Stimulated activated naive CD8-positive, alpha-beta T cell treated with anti-CD3 and anti-CD28 coated beads, Interleukin-15, Interleukin-2, amounts not matched to agents 100 ng/mL and 50 ng/mL, for 24 hours (primary cell): ENCODE measurements around the gene TLCD3B.
"Not testable (repeated sequence)": the region's sequence is repeated elsewhere in the genome, so short reads cannot be mapped to it uniquely, and the experiment has no call there.

Experiments
- H3K27ac Mint-ChIP-seq: one replicate; pipeline ENCODE4 v1.8.0; 2021; ENCODE audit warnings: mild to moderate bottlenecking, mixed read lengths
- H3K27me3 Mint-ChIP-seq: one replicate; pipeline ENCODE4 v1.8.0; 2021; ENCODE audit warnings: mixed read lengths
- H3K36me3 Mint-ChIP-seq: one replicate; pipeline ENCODE4 v1.8.0; 2021; ENCODE audit warnings: low read depth, mixed read lengths
- H3K4me1 Mint-ChIP-seq: one replicate; pipeline ENCODE4 v1.8.0; 2021; ENCODE audit warnings: low read depth, mixed read lengths
- H3K4me3 Mint-ChIP-seq: one replicate; pipeline ENCODE4 v1.8.0; 2021; ENCODE audit warnings: mild to moderate bottlenecking, mixed read lengths
- H3K9me3 Mint-ChIP-seq: one replicate; pipeline ENCODE4 v1.8.0; 2021; ENCODE audit warnings: mixed read lengths

The TLCD3B gene

DNA sequence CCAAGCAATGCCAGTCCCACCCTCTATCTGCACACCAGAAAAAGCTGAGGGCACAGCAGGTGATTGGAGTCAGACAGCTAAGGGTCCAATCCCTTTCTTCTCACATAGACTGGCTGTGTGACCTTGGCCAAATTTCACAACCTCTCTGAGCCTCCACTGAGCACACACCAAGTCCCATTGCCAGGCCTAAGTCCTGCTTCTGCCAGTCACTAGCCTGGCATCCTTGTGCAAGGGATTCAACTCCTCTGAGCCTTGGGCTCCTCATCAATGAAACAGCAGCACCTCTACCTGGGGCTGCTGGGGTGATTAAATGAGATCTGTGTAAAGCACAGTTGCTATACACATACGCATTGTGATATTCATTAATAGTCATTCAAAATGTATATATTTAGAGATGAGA, 15.5 kb upstream of the TLCD3B start:
- Mint-ChIP-seq H3K4me3 (no peak overlapping the region), H3K4me1 (peaks cover 2% of the 10 kb centered on the region), H3K27ac (no peak overlapping the region), H3K36me3 (no peaks in the 10 kb centered on the region), H3K9me3 (no peaks in the 10 kb centered on the region), H3K27me3 (no peaks in the 10 kb centered on the region)

DNA sequence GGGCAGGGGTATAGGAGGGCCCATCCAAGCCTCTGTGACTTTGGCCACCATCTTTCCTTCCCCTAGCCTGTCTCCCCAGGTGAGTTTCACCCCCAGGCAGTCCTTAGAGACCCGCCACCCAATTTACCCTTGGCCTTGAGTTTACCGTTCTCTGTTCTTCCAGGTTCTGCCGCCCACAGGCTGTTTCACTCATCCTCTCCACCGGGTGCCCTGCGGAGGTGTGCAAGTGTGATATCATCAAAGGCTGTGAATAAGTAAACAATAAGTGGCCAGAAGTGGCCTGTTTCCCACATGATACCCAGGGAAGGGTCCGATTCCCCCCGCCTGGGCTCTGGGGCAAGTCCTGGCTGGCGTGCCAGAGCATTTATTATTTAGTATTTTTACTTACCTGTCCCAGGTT, 15.1 kb upstream of the TLCD3B start:
- Mint-ChIP-seq H3K4me3 (no peak overlapping the region), H3K27ac (no peak overlapping the region), H3K9me3 (no peaks in the 10 kb centered on the region), H3K36me3 (no peaks in the 10 kb centered on the region), H3K27me3 (no peaks in the 10 kb centered on the region), H3K4me1 (no peaks in the 10 kb centered on the region)

DNA sequence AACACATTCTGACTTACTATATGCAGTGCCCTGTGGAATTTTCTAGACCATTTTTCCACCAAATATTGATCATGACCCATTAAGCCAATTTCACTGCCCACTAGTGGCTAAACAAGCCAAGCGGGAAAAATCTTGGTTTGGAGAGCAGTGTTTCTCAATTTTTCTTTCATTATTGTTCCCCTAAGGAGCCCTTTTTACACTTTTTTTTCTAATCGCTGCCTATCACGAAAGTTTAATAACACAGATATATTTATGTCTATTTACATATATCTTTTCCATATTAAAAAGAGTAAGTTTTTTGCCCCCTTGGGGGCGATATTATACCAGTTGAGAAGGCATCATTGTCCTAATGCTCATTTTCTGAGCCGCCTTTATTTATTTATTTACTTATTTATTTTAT, 10.8 kb upstream of the TLCD3B start:
- Mint-ChIP-seq H3K27ac (no peak overlapping the region), H3K9me3 (no peaks in the 10 kb centered on the region), H3K4me3 (no peak overlapping the region), H3K27me3 (peaks cover 7% of the 10 kb centered on the region), H3K4me1 (no peaks in the 10 kb centered on the region), H3K36me3 (no peaks in the 10 kb centered on the region)

DNA sequence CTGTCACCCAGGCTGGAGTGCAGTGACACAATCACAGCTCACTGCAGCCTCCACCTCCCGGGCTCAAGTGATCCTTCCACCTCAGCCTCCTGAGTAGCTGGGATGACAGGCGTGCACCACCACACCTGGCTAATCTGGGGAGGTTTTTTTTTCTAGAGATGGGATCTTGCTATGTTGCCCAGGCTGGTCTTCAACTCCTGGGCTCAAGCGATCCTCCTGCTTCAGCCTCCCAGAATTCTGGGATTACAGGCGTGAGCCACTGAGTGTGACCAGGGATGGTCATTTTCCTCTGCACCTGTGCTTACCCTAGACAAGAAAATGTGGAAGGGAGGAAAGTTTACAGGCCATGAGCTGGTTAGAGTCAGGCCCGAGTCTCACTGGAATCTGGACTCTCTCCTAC, 9.6 kb upstream of the TLCD3B start:
- not testable (repeated sequence) for H3K27me3 Mint-ChIP-seq

DNA sequence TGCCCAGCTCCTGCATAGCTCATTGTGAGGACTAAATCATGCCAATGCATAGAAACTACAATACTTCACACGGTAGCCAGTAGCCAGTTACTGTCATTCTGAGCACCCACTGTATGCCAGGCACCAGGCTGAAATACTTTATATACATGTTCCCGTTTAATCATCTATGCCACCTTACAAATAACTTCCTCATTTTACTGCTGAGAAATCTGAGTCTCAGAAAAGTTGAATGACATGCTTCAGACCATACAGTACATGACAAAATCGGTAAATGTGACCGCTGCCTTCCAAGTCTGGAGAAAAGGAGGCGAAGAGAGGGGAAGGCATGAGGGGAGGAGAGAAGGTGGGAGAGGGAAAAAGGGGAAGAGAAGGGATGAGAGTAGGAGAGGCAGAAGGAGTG, 9.2 kb upstream of the TLCD3B start:
- no peak overlapping the region for H3K27ac Mint-ChIP-seq
- H3K9me3 Mint-ChIP-seq = no peaks in the 10 kb centered on the region
- peaks cover 10% of the 10 kb centered on the region for H3K27me3 Mint-ChIP-seq
- no peak overlapping the region for H3K4me3 Mint-ChIP-seq
- no peaks in the 10 kb centered on the region for H3K4me1 Mint-ChIP-seq
- no peaks in the 10 kb centered on the region for H3K36me3 Mint-ChIP-seq

More for the DNA sequence above, 9.6 kb upstream of the TLCD3B start:
- not testable (repeated sequence) for H3K4me3 Mint-ChIP-seq, H3K4me1 Mint-ChIP-seq, H3K36me3 Mint-ChIP-seq, H3K27ac Mint-ChIP-seq, H3K9me3 Mint-ChIP-seq

DNA sequence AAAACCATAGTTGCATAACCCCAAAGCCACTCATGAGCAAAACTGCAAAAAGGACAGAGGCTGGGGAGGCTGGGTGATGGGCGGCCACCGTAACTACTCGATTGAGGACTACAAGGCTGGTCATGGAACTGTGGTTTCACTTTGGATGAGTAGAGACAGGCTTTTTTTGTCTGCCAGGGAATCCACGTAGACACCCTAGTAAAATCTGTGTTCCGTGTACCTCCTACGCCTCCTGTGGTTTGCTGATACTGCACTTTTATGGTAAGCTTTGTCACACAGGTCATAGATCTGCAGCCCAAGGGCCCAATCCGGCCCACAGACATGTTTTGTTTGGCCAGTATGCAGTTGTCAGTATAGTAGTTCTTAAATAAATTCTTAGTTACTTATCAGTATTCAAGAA, 2.2 kb upstream of the TLCD3B start:
- Mint-ChIP-seq H3K27ac (no peak overlapping the region), H3K36me3 (no peaks in the 10 kb centered on the region), H3K27me3 (peaks cover 42% of the 10 kb centered on the region), H3K4me3 (no peak overlapping the region), H3K9me3 (no peaks in the 10 kb centered on the region), H3K4me1 (peaks cover 7% of the 10 kb centered on the region)

DNA sequence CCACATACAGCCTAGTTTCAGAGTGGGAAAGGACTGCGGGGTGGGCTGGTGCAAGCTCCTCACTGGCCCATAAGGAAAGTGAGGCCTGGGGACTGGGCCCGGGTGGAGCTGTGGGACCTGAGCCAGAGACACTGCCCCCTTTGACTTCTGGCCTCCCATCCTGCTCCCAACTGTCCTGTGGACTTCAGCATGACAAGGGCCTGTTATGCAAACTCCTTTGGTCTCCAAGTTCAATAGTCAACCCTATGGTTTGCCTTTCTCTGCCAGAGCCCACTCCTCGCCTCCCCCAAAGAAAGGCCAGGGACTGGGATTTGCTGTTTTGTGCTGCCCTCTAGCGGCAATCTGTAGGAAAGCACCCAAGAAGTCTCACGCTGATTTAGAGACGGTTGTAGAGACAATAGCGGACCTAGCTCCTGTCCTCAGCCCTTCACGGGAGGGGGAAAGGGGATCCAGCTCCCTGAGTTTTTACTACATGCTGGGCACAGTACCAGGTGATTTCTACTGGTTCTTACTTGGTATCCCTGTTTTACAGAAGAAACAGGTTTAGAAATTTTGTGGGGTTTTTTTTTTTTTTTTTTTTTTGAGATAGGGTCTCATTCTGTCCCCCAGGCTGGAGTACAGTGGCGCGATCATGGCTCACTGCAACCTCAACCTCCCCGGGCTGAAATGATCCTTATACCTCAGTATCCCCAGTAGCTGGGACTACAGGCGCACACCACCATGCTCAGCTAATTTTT, 1.2 kb upstream of the TLCD3B start:
- Mint-ChIP-seq H3K36me3 (no peaks in the 10 kb centered on the region), H3K27ac (no peak overlapping the region), H3K27me3 (peaks cover 49% of the 10 kb centered on the region), H3K4me3 (no peak overlapping the region), H3K4me1 (peaks cover 7% of the 10 kb centered on the region), H3K9me3 (no peaks in the 10 kb centered on the region)

DNA sequence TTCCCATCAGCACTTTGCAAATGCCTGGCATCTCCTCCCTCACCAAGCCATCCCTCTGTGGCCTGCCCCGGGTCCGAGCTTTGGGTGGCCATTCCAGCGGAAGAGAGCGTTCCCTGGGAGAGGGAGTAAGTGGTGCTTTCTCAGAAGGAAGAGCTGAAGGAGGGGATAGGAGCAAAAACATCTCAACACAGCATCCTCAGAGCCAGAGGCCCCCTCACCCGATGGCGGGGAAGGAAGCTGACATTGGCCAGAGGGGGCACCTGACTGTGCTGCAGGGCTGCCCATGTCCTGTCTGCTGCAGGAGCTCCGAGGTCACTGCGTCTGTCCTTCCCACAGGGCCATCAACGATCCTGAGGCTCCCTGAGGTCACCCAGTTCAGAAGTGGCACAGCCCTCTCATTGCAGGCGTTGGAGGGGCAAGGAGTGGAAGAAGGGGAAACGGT, 427 bp upstream of the TLCD3B start:
- Mint-ChIP-seq H3K4me3 (no peak overlapping the region), H3K9me3 (no peaks in the 10 kb centered on the region)

DNA sequence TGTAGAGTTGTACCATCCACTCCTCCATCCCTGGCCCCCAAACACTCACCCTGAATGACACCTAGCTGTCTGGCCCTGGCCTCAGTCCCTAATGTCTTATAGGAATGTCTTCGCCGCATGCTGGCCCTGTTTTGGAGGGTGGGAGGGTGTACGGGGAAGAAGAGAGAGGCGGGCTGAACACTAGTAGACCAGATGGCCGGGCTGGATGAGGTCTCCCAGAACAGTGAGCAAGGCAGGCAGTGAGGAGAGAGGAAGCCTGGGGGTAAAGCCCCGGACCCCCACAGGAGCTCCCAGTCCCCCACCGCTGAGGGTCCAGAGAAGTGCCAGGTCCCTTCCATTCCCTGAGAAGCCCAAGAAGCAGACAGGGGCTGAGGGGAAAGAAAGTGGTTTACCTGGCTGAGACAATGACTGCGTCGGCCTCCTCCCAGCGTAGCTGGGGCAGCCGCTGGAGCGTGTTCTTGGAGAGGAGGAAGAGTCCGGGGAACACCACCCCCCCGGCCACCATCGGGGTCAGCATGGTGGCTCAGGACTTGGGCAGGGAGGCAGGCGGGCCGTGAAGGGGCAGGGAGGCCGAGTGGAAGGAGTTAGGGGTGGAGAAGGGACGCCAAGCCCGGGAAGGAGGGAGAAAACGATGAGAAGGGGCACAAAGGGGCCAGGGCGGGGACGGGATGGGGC, 923 bp downstream of the TLCD3B start:
- Mint-ChIP-seq H3K9me3 (no peaks in the 10 kb centered on the region), H3K4me1 (peaks cover 7% of the 10 kb centered on the region), H3K27ac (no peak overlapping the region), H3K36me3 (no peaks in the 10 kb centered on the region), H3K4me3 (no peak overlapping the region), H3K27me3 (peaks cover 52% of the 10 kb centered on the region)

More for the DNA sequence above, 427 bp upstream of the TLCD3B start:
- Mint-ChIP-seq H3K4me1 (peaks cover 7% of the 10 kb centered on the region), H3K27ac (no peak overlapping the region), H3K36me3 (no peaks in the 10 kb centered on the region), H3K27me3 (peaks cover 56% of the 10 kb centered on the region)

DNA sequence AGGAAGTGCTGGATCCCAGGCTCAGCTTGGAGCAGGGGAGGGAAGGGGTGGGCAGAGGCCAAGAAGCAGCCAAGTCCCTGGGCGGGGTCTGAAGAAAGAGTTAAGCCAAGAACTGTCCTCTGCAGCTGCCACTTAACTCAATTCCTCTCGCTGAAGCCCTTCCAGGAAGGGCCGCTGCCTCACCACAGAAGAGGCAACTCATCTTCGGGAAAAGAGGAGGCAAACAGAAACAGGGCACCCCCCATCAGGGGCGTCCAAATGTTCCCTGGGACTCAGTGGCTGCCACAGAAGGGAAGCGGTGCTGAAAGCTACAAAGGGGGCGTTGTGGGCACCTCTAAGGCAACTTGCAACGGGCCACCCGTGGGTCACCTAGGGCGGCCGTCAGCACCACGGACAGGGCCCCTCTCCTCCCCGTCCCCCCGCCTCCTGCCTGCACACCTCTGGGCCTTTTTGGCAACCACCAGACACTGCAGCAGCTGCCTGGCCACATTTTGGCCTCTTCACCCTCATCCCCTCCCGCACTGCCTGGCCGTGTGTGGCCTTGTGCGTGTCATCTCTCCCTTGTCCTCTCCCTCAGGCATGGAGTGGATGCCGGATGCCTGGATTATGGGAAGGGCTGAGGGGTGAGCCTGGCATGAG, 2.5 kb downstream of the TLCD3B start:
- Mint-ChIP-seq H3K36me3 (no peaks in the 10 kb centered on the region), H3K9me3 (no peaks in the 10 kb centered on the region), H3K27me3 (peaks cover 46% of the 10 kb centered on the region), H3K4me1 (peaks cover 4% of the 10 kb centered on the region), H3K27ac (no peak overlapping the region), H3K4me3 (no peak overlapping the region)

DNA sequence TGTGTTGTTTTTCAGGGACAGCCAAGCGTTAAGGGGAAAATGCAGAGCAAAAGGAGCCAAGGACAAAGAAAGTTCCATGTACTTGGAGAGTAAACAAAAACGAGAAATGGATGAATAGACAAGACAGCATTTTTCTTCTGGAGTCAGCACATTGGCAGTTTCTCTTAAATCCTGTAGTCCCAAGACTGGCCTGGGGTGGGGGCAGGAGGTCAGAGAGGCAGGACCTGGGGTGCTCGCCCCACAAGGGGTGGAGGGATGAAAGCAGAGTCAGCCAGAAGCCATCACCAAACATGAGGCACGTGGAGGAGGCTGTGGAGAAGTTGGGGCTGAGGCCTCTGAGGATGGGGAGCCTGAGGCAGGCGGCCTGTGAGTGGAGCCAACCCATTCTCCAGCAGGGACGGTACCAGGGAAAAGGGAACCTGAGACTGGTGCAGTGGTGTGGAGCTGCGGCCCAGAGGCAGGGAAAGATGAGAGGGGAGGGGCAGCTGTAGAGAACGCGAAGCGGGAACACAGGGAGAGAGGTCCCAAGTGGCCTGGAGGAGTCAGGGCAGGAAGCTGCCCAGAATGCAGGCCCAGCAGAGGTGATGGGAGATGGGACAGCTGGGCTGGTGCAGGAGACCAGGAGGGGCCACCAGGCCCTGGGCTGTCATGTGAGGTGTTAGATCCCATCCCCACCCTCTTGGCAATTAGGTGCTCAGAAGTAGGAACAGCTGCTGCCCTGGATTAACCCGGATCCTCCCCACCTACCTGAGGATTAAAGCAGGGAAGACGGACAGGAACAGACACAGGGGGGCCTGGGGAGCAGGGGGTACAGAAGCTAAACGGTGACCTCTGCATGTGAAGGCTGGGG, 3.3 kb downstream of the TLCD3B start:
- Mint-ChIP-seq H3K4me1 (peaks cover 4% of the 10 kb centered on the region), H3K27me3 (peaks cover 43% of the 10 kb centered on the region), H3K36me3 (no peaks in the 10 kb centered on the region), H3K4me3 (no peak overlapping the region), H3K27ac (no peak overlapping the region), H3K9me3 (no peaks in the 10 kb centered on the region)

DNA sequence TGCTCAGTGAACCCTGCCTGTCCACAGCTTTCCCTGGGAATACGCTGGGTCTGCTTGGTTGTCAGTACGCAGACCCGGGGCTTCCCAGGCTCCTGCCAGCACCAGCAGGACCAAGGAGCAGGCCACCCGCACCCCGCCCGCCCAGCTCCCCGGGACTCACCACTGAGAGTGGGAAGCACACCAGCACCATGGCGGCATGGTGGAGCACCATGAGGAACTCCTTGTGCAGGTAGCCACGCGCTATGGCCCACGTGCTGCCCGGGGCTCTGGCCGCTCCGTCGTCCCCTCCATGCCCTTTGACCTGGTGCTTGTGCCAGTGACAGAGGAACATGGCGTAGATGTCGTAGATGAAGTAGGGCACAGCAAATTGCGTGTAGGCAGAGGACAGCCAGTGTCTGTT, 4.6 kb downstream of the TLCD3B start:
- no peak overlapping the region for H3K27ac Mint-ChIP-seq
- peaks cover 35% of the 10 kb centered on the region for H3K27me3 Mint-ChIP-seq
- no peak overlapping the region for H3K4me3 Mint-ChIP-seq
- no peaks in the 10 kb centered on the region for H3K36me3 Mint-ChIP-seq
- no peaks in the 10 kb centered on the region for H3K9me3 Mint-ChIP-seq
- H3K4me1 Mint-ChIP-seq = peaks cover 2% of the 10 kb centered on the region

DNA sequence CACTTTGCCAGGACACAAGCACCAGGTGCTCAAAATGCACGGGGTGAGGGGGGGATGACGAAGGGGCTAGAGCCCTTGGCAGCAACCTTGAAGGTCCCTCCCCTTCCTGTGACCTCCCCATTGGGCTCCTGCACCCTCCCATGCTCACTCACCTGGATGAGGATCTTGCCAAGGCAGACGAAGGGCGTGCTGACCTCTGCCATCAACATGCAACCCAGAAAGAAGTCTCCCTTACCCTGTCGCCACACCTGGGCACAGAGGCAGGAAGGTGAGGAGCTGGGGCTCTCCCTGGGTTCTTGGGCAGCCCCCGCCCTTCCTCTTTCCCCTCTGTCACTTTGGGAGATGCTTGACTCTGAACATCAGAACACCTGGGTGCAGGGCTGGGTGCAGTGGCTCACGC, 5.5 kb downstream of the TLCD3B start:
- H3K4me3 Mint-ChIP-seq = no peak overlapping the region
- H3K27me3 Mint-ChIP-seq = peaks cover 36% of the 10 kb centered on the region
- H3K4me1 Mint-ChIP-seq = peaks cover 11% of the 10 kb centered on the region
- H3K36me3 Mint-ChIP-seq = no peaks in the 10 kb centered on the region
- H3K9me3 Mint-ChIP-seq = no peaks in the 10 kb centered on the region
- H3K27ac Mint-ChIP-seq = no peak overlapping the region

DNA sequence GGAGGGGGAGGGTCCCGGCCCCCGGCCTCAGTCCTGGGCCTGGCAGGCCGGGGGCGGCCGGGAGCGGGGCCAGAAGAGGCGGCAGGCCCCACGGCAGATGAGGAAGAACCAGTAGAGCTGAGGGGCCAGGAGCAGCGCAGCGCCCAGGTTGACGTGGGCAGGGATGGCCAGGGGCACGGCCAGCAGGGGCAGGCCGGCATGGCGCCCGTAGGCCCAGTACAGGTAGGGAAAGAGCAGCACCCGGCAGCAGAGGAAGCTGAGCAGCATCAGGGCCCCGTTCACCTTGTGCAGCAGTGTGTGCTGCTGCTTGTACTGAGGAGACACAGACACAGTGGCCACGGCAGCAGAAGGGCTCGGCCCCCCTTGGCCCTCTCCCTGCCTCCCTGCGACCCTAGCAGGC, 5.9 kb downstream of the TLCD3B start:
- Mint-ChIP-seq H3K4me1 (peaks cover 11% of the 10 kb centered on the region), H3K36me3 (no peaks in the 10 kb centered on the region), H3K4me3 (no peak overlapping the region), H3K27ac (no peak overlapping the region), H3K27me3 (peaks cover 34% of the 10 kb centered on the region), H3K9me3 (no peaks in the 10 kb centered on the region)

DNA sequence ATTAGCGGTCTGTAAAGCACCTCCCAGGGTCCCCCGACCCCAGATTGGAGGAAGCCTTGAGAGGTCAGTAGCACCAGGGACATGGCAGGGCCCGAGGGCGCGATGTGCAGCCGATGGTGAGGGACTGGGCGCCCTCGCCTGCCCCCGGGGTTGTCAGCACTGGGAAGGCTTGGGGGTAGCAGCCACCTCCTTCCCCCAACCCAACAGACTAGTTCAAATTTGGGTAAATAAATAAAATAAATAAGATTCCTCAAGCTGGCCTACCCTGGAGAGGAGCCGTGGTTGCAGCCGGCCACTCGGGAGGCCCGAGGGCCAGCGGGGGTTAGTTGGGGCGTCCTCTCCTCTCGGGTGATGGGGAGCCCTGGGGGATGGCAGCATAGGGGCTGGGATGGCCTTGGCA, 6.6 kb downstream of the TLCD3B start:
- Mint-ChIP-seq H3K27me3 (peaks cover 27% of the 10 kb centered on the region), H3K27ac (no peak overlapping the region), H3K4me1 (peaks cover 11% of the 10 kb centered on the region), H3K9me3 (no peaks in the 10 kb centered on the region), H3K36me3 (no peaks in the 10 kb centered on the region), H3K4me3 (no peak overlapping the region)
